WTC11 (cell line): ENCODE data around the gene ENTHD1. TPM values are rescaled to one million over a fixed set of nuclear protein-coding genes. Genes with fewer than 3 reads are reported as not detected.

ENCODE experiments used
- AFF4 ChIP-seq: sonication (generic); formaldehyde crosslinking; IDR thresholded peaks from 2 replicates; pipeline ENCODE4 v1.8.1; 2023; ENCODE audit warnings: mild to moderate bottlenecking, missing genetic modification reagents, borderline replicate concordance
- CREB1 ChIP-seq: sonication (generic); formaldehyde crosslinking; IDR thresholded peaks from 2 replicates; pipeline ENCODE4 v1.8.0; 2023; ENCODE audit warnings: mild to moderate bottlenecking, missing genetic modification reagents
- NFYB ChIP-seq: sonication (generic); formaldehyde crosslinking; conservative IDR thresholded peaks from 2 replicates; pipeline ENCODE4 v1.8.0; 2022; ENCODE audit warnings: low read depth, missing genetic modification reagents
- ZBTB21 ChIP-seq: sonication (generic); formaldehyde crosslinking; IDR thresholded peaks from 2 replicates; pipeline ENCODE4 v1.8.1; 2023; ENCODE audit warnings: mild to moderate bottlenecking, missing genetic modification reagents, borderline replicate concordance
- ZNF317 ChIP-seq: sonication (generic); formaldehyde crosslinking; IDR thresholded peaks from 2 replicates; pipeline ENCODE4 v1.8.1; 2023; ENCODE audit warnings: low read depth, mild to moderate bottlenecking, moderate library complexity, missing genetic modification reagents, borderline replicate concordance
- total RNA-seq: library from RNA; stranded (reverse); gene quantifications from 3 replicates; pipeline ENCODE4 v1.2.3, GENCODE V29; 2021
- TF ChIP-seq, protein P1 (sequence below): sonication (generic); formaldehyde crosslinking; IDR thresholded peaks from 2 replicates; pipeline ENCODE4 v1.8.0; 2023; ENCODE audit warnings: mild to moderate bottlenecking, missing genetic modification reagents
- TF ChIP-seq, protein P2 (sequence below): sonication (generic); formaldehyde crosslinking; IDR thresholded peaks from 2 replicates; pipeline ENCODE4 v1.8.0; 2023; ENCODE audit warnings: missing genetic modification reagents, mild to moderate bottlenecking, borderline replicate concordance
- TF ChIP-seq, protein P3 (sequence below): sonication (generic); formaldehyde crosslinking; IDR thresholded peaks from 2 replicates; pipeline ENCODE4 v1.8.1; 2022; ENCODE audit warnings: missing genetic modification reagents, borderline replicate concordance
- TF ChIP-seq, protein P4 (sequence below): fragments of 250-450 bp; sonication (Bioruptor Pico); IDR thresholded peaks from 2 replicates; pipeline ENCODE4 v1.9.0; 2021; ENCODE audit warnings: mild to moderate bottlenecking

The ENTHD1 gene
- total RNA-seq, 1 experiment from 2014 or later = not detected

DNA sequence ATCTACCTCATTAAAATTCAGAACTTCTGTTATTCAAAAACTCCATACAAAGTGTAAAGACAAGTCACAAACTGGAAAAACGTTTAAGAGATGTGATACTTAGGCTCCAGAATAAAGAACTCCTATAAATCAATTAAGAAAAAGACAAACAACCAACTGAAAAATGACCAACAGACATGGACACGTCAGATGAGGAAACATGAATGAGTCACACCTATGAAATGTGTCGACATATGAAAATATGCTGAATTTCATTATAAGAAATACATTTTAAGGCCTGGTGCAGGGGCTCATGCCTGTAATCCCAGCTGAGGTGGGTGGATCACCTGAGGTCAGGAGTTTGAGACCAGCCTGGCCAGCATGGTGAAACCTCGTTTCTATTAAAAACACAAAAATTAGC, 78.7 kb downstream of the ENTHD1 start (continued):
- TF ChIP-seq AFF4 (CRISPR knock-in tag) (no peak), ZBTB21 (CRISPR knock-in tag) (no peak), NFYB (no peak), CREB1 (CRISPR knock-in tag) (no peak), ZNF317 (no peak)
- TF ChIP-seq, protein P1, sequence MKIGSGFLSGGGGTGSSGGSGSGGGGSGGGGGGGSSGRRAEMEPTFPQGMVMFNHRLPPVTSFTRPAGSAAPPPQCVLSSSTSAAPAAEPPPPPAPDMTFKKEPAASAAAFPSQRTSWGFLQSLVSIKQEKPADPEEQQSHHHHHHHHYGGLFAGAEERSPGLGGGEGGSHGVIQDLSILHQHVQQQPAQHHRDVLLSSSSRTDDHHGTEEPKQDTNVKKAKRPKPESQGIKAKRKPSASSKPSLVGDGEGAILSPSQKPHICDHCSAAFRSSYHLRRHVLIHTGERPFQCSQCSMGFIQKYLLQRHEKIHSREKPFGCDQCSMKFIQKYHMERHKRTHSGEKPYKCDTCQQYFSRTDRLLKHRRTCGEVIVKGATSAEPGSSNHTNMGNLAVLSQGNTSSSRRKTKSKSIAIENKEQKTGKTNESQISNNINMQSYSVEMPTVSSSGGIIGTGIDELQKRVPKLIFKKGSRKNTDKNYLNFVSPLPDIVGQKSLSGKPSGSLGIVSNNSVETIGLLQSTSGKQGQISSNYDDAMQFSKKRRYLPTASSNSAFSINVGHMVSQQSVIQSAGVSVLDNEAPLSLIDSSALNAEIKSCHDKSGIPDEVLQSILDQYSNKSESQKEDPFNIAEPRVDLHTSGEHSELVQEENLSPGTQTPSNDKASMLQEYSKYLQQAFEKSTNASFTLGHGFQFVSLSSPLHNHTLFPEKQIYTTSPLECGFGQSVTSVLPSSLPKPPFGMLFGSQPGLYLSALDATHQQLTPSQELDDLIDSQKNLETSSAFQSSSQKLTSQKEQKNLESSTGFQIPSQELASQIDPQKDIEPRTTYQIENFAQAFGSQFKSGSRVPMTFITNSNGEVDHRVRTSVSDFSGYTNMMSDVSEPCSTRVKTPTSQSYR (CRISPR knock-in tag) = no peak
- TF ChIP-seq, protein P2, sequence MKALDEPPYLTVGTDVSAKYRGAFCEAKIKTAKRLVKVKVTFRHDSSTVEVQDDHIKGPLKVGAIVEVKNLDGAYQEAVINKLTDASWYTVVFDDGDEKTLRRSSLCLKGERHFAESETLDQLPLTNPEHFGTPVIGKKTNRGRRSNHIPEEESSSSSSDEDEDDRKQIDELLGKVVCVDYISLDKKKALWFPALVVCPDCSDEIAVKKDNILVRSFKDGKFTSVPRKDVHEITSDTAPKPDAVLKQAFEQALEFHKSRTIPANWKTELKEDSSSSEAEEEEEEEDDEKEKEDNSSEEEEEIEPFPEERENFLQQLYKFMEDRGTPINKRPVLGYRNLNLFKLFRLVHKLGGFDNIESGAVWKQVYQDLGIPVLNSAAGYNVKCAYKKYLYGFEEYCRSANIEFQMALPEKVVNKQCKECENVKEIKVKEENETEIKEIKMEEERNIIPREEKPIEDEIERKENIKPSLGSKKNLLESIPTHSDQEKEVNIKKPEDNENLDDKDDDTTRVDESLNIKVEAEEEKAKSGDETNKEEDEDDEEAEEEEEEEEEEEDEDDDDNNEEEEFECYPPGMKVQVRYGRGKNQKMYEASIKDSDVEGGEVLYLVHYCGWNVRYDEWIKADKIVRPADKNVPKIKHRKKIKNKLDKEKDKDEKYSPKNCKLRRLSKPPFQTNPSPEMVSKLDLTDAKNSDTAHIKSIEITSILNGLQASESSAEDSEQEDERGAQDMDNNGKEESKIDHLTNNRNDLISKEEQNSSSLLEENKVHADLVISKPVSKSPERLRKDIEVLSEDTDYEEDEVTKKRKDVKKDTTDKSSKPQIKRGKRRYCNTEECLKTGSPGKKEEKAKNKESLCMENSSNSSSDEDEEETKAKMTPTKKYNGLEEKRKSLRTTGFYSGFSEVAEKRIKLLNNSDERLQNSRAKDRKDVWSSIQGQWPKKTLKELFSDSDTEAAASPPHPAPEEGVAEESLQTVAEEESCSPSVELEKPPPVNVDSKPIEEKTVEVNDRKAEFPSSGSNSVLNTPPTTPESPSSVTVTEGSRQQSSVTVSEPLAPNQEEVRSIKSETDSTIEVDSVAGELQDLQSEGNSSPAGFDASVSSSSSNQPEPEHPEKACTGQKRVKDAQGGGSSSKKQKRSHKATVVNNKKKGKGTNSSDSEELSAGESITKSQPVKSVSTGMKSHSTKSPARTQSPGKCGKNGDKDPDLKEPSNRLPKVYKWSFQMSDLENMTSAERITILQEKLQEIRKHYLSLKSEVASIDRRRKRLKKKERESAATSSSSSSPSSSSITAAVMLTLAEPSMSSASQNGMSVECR (CRISPR knock-in tag) = no peak
- TF ChIP-seq, protein P3, sequence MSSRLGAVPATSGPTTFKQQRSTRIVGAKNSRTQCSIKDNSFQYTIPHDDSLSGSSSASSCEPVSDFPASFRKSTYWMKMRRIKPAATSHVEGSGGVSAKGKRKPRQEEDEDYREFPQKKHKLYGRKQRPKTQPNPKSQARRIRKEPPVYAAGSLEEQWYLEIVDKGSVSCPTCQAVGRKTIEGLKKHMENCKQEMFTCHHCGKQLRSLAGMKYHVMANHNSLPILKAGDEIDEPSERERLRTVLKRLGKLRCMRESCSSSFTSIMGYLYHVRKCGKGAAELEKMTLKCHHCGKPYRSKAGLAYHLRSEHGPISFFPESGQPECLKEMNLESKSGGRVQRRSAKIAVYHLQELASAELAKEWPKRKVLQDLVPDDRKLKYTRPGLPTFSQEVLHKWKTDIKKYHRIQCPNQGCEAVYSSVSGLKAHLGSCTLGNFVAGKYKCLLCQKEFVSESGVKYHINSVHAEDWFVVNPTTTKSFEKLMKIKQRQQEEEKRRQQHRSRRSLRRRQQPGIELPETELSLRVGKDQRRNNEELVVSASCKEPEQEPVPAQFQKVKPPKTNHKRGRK = no peak
- TF ChIP-seq, protein P4, sequence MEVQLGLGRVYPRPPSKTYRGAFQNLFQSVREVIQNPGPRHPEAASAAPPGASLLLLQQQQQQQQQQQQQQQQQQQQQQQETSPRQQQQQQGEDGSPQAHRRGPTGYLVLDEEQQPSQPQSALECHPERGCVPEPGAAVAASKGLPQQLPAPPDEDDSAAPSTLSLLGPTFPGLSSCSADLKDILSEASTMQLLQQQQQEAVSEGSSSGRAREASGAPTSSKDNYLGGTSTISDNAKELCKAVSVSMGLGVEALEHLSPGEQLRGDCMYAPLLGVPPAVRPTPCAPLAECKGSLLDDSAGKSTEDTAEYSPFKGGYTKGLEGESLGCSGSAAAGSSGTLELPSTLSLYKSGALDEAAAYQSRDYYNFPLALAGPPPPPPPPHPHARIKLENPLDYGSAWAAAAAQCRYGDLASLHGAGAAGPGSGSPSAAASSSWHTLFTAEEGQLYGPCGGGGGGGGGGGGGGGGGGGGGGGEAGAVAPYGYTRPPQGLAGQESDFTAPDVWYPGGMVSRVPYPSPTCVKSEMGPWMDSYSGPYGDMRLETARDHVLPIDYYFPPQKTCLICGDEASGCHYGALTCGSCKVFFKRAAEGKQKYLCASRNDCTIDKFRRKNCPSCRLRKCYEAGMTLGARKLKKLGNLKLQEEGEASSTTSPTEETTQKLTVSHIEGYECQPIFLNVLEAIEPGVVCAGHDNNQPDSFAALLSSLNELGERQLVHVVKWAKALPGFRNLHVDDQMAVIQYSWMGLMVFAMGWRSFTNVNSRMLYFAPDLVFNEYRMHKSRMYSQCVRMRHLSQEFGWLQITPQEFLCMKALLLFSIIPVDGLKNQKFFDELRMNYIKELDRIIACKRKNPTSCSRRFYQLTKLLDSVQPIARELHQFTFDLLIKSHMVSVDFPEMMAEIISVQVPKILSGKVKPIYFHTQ (CRISPR knock-in tag) = no peak
- TF ChIP-seq, all 79 proteins: peak for 0
